ENCODE data around the gene MAPRE3.
"Not testable (repeated sequence)": the region's sequence is repeated elsewhere in the genome, so short reads cannot be mapped to it uniquely, and the experiment has no call there.

Gene MAPRE3

DNA sequence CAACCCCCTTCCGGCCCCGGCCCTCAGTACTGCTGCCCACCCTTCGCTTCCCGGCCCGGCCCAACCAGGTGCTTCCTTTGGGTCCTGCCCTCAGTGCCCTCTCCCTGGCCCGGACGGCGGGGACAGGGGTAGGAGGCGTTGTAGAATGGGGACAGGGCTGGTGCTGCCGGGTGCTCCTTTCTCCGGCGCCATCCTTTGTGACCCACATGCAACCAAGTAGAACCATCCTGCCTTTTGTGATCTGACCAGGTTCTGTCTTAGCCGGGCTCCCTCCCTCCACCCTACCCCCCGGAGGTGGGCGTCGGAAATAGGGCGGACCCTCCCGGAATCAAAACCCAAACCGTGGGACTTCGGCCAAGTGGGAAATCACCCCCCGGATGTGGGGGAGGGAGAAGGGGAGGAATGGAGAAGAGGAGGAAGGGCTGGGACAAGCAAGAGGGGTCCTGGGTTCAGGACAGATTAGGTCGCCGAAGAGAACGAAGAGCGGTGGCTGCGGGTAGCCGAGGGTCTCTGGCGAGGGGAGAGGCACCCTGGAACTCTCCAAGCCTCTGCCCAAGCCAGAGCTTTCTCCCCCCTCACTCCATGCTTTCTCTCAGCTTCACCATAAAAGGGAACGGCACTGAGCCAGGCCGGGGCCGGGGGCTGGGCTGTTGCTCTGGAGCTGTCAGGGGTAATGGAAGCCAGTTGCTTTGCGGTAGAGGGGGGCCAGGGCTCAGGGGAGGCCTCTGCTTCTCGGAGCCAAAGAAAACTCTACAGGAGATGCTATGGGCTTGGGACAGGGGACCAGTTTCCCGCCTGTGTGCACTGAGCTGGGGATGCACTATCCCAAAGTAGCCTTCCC is 101.8 kb downstream of the MAPRE3 start:
- no peak for DNase-seq

DNA sequence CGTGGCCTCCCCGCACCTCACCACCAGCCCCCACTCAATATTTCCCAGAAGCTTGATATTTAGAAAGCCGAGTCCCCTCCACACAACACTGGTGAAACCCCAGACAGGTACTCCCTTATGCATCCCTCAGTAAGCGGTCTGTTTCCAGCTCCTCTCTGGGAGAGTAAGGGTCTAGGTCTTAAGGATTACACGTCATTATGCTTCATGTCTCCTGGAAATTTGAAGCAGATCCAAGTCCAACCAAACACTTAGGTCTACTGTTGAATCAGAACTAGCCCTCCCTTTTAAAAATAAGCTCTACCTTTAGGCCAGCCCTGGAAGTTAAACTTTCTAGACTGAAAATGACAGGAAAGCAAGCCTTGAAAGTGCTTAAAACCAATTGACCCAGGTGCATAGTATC is 102.5 kb downstream of the MAPRE3 start:
- DNase-seq = no peak

- DNase-seq = no peak
Measured at GRCh38 chr2:27073782-27074181, 103.3 kb downstream of the MAPRE3 start.

DNA sequence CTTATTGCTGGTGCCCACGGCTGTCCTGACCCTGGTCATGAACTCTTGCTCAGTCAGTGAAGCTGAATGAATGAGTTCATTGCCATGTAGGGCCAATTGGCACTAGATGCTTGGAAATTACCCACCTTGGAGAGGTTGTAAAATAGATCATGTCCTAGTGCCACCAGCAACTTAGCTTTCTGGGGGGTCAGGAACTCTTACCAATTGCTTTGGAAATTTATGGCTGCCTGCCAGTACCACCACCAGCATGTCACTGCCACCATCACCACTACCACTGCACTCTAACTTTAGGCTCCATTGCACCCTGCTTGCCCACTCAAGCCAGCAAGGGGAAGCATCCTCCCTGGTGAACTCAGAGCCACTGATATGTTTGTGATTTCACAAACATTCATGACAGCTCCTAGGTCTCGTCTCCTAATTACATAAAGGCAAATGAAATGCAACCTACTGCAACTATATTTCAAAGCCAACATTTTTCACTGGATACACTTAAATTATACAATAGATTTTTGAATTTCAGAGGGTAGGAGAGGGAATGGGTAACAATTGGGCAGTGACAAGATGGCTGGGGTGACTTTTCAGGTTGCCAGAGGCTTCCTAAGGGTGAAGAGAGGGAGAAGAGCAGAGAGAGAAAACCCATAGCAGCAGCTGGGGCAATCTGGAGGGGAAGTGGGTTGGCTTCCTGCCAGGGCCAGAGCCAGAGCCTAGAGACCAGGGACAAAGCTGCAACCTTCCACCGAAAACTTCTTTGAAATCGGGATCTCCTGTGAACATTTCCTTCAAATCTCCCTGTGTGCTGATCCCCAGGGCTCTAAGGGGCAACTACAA is 104.5 kb downstream of the MAPRE3 start:
- DNase-seq = peak; percentile 58

DNA sequence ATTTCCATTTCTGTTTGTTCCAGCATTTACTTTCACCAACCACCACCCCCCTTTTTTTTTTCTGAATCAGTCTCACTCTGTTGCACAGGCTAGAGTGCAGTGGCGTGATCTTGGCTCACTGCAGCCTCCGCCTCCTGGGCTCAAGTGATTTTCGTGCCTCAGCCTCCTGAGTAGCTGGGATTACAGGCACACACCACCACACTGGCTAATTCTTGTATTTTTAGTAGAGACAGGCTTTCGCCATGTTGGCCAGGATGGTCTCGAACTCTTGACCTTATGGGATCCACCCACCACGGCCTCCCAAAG is 105.1 kb downstream of the MAPRE3 start:
- not testable (repeated sequence) for DNase-seq

DNA sequence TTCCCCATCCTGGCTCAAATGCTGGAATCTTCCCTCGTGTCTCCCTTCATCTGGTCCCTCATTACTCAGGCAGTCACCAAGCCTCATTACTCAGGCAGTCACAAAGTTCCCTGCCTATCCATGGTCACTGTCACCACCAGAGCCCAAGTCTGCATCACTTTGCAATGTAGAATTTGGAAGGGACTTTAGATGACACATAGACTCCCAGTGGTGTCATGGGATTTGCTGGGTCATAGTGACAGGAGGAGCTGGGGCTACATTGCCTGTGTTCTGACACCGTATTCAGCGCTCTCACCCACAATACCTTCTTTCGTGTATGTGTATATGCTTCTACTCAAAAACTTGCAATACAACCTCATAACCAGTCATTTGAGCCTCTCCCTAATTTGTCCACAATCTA is 105.9 kb downstream of the MAPRE3 start:
- DNase-seq = no peak
